ENCODE results near the gene GALNS.
"Not testable (repeated sequence)": the region's sequence is repeated elsewhere in the genome, so short reads cannot be mapped to it uniquely, and the experiment has no call there.

GALNS gene

GRCh38 chr16:88798772-88799455, 57.8 kb downstream of the GALNS start:
- no peak for DNase-seq

- no peak for DNase-seq
These were observed 58.7 kb downstream of the GALNS start for GRCh38 chr16:88798073-88798472.

GRCh38 chr16:88796278-88796677, 60.5 kb downstream of the GALNS start:
- DNase-seq = no peak

- DNase-seq = no peak
These were observed 63.3 kb downstream of the GALNS start for GRCh38 chr16:88793251-88793954.

GRCh38 chr16:88792668-88793250, 64.0 kb downstream of the GALNS start:
- DNase-seq = no peak

GRCh38 chr16:88792078-88792550, 64.6 kb downstream of the GALNS start:
- DNase-seq = no peak

- no peak for DNase-seq
These were observed 66.2 kb downstream of the GALNS start for GRCh38 chr16:88790312-88791211.

GRCh38 chr16:88789594-88789993, 67.2 kb downstream of the GALNS start:
- no peak for DNase-seq

GRCh38 chr16:88788749-88789148, 68.0 kb downstream of the GALNS start:
- DNase-seq = not testable (repeated sequence)

- DNase-seq = no peak
These were observed 69.0 kb downstream of the GALNS start for GRCh38 chr16:88787579-88788314.

- no peak for DNase-seq
These were observed 71.4 kb downstream of the GALNS start, which contains the start of gene PIEZO1 for GRCh38 chr16:88785106-88785924. Gene PIEZO1, minus strand, starts transcription at chr16:88785220. Its CDS starts 256 bp downstream, at chr16:88784964.

- DNase-seq = no peak
These were observed 72.0 kb downstream of the GALNS start for GRCh38 chr16:88784856-88785105.

GRCh38 chr16:88784074-88784855, 72.5 kb downstream of the GALNS start:
- no peak for DNase-seq

- no peak for DNase-seq
These were observed 73.2 kb downstream of the GALNS start for GRCh38 chr16:88783391-88784073.

- no peak for DNase-seq
These were observed 74.0 kb downstream of the GALNS start for GRCh38 chr16:88782454-88783390.

GRCh38 chr16:88781140-88782077, 75.3 kb downstream of the GALNS start:
- no peak for DNase-seq
